ENCODE results near the gene SIGLEC7.

SIGLEC7 gene

GRCh38 chr19:51169283-51169918, 27.3 kb downstream of the SIGLEC7 start:
- DNase-seq, result peak; percentile 58

- no peak for DNase-seq
These were observed 30.1 kb downstream of the SIGLEC7 start for GRCh38 chr19:51172223-51172622.

DNA sequence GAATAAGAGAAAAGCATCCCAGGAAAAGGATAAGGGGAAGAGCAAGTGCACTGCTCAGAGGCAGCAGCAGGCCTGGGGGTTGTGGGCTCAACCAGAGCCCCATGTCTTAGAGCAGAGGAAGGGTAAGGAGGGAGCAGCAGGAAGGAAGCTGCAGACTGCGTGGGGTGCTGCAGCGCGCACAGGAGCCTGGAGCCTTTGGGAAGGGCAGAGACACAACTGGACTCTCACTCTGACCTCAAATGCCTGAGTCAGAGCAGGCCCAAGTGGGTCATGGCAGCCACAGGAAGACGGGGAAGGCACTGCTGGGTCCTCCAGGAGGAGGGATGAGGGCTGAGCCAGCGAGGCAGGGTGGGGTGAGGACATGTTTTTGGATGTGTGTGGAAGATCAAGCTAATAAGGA, 31.6 kb downstream of the SIGLEC7 start:
- no peak for DNase-seq

DNA sequence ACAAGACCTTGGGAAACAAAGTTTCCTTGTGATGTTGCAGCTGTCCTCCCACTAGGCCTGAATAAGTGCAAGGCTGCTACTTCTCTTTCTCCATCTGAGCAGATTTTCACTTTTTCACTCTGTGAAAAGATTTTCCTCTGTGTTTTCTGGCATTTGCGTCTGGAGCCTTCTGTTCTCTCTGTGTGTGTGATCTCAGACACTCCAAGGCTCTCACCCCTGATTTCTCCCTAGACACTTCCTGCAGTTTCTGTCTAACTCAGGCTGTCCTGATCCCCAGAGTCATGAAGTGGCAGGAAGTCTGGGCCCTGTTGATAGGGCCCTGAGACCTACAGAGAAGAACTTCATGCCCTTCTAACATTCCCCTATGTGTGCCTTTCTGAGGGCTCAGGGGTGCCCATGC, 37.2 kb downstream of the SIGLEC7 start:
- no peak for DNase-seq

DNA sequence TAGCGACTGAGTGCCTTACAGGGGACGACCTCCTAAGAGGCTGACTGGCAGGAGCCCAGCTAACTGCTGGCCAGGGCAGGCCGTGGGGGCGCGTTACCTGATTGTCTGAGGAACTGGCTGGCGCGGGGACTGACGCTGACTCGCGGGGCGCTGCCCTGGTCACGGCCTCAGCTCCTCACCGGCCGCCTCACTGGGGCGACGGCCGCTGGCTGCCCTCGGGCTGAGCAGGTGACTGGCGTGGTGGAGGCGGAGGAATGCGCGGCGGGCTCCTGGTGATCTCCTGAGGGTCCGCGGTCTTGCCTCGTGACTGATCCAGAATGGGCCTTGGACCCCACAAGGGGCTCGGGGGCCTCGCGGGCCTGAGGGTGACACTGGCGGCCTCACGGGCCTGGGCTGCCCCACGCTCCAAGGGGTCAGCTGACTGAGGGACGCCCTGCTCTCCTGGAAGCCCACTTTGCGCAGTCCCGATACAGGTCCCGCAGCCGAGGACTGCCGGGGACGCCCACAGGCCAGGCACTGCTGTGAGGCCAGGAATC, 39.3 kb downstream of the SIGLEC7 start:
- DNase-seq, result no peak

GRCh38 chr19:51181913-51182419, 39.9 kb downstream of the SIGLEC7 start:
- DNase-seq, result no peak

DNA sequence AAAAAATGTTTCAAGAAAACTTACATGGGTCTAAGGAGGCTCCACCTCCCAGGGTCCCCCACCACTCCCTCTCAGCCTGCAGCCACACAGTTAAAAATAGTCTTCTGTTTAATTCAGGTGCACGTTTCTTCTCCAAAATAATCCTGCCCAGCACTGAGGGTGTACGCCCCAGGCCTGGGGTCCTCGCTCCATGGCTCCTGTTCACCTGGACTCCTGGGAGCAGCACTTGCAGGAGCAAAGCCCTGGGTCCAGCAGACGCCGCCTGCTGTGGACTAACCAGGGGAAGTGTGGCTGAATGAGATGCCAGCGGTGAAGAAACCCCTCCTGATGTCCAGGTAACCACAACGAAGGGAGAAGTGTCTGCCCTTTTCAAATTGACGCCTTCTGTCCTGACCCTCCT, 41.5 kb downstream of the SIGLEC7 start:
- DNase-seq, result no peak

- no peak for DNase-seq
These were observed 43.2 kb downstream of the SIGLEC7 start for GRCh38 chr19:51185069-51185867.

DNA sequence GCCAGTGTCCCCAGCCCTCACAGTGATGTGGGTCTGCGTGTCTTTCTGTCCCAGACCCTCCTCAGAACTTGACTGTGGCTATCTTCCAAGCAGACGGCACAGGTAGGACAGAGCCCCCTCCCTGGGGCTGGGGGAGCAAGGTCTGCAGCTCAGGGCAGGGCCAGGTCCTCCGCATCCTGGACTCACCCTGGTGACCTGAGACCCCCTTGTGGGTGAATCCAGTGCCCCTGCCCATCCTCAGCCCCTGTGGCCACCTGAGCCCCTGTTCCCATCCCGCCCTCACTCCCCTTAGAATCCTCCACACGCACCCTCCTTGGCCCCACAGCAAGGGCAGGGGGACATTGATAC, 43.7 kb downstream of the SIGLEC7 start:
- DNase-seq, result no peak

GRCh38 chr19:51186323-51186722, 44.2 kb downstream of the SIGLEC7 start:
- no peak for DNase-seq

GRCh38 chr19:51187395-51188226, 45.5 kb downstream of the SIGLEC7 start:
- DNase-seq, result no peak

DNA sequence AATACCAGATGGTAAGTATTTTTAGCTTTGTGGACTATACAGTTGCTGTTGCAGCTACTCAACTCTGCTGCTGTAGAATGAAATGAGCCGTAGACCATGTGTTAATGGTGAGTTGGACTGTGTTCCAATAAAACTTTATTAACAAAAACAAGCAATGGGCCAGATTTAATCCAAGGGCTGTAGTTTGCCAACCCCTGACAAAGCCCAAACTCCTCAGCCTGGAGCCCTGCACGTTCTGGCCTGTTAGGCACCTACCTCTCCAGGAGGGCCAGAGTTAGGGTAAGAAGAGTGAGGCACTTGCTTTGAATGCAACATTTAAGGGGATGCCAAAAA, 46.1 kb downstream of the SIGLEC7 start:
- no peak for DNase-seq

DNA sequence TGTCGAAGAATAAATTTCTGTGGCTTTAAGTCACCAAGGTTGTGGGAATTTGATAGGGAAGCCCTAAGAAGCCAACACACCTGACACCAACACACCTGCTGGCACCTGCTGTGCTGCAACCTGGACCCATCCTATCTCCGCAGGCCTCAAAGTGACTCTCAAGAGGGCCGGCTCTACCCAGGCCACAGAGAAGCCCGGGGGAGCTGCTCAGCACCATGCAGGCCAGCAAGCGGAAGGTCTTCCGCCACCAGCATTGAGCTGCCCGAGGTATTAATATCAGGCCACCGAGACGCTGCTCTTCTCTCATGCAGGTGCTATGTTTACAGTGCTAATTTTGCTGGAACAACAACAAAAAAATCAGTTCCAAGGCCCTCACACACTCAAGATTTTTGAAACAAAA, 50.6 kb downstream of the SIGLEC7 start:
- DNase-seq, result no peak

DNA sequence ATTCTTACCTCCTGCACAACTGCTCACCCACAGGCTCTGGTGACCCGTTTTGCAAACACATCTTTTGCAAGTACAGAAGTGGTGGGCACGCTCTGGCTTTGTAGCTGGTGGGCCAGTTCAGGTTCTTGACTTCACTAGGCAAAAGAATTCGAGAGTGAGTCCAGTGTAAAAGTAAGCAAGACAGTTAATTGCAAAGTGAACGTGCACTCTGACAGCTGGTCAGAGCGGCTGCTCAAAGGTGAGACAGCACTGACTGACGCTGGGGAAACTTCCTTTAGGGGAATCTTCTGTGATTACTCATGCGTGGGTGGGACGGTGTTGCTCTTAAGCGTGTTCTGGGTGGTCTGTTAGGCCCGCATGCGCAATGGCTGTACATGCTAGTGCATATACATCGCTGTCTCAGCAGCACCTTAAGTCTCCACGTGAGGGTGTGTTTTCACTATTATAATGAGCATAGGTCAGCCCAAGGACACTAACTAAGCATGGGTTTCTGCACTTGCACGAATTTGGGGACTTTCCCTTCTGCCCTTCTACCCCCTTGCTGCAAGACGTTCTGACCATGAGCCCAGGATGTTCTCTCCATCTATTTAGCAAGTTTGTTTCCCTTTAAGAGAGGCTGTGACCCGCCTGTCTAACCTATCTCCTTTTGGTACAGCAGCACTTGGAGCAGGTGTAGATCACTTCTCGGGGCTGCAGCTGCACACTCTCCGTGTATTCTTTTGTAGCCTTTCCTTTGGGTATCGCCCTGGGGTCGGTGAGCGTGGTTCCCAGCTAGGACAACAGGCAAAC, 52.6 kb downstream of the SIGLEC7 start:
- DNase-seq, result no peak

DNA sequence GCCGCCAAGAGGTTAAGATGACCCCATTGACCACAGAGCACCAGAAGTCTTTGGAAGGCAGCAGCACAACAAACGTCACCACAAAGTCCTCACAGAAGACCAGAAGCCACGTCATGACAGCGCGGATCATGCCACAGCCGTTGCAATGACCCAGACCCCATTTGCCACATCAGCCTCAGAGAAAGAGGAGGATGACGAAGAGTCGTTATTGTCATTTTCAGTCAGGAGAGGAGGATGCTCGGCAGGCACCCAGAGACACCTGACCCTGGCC, 53.1 kb downstream of the SIGLEC7 start:
- DNase-seq, result no peak

DNA sequence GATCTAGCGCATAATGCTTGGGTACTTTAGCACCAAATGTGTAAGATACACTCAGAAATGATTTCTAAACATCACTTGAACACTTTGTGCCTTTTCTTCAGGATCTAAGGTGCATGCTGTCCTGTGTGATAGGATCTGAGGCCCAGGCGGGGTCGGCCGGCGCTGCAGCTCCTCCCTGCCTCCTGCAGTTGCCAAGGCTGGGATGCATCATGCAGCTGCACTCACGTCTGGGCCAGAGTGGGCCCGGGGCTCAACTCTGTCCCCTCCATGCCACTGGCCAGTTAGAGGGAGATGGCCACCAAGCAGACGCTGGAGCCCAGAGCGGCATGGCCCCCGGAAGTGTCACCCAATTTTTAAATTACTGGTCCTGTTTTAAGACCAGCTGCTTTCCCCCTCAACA, 53.5 kb downstream of the SIGLEC7 start:
- no peak for DNase-seq

GRCh38 chr19:51196181-51196580, 54.1 kb downstream of the SIGLEC7 start:
- DNase-seq, result no peak

- DNase-seq, result no peak
These were observed 56.5 kb downstream of the SIGLEC7 start for GRCh38 chr19:51198641-51199040.

DNA sequence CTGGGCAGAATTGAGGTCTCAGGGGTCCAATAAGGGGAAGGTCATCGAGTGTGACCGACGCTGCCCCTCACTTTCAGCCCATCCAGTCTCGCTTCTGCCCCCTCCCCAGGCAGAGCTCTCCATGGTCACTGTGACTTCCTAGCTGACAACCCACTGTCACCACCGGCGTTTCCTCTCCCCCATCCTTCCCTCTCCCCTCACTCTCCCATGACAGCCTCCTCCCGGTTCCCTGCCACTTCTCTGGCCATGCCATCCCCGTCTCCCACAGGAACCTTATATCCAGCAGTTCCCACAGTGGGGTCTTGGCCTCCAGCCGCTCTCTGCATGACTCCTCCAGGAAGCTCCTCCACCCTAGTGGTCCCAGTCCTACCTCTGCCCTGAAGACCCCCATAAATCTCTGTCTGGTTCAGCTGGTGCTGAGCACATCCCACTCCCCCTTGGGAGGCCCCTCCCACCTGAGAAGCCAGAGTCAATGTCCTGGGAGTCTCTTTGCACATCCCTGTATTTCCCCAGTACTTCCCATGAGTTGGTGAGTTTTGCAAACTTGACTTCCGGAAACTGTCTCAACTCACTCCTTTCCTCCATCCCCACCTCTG, 58.1 kb downstream of the SIGLEC7 start:
- no peak for DNase-seq

GRCh38 chr19:51201712-51202111, 59.6 kb downstream of the SIGLEC7 start:
- no peak for DNase-seq
